ENCODE data around the gene SARS2.

SARS2 gene

DNA sequence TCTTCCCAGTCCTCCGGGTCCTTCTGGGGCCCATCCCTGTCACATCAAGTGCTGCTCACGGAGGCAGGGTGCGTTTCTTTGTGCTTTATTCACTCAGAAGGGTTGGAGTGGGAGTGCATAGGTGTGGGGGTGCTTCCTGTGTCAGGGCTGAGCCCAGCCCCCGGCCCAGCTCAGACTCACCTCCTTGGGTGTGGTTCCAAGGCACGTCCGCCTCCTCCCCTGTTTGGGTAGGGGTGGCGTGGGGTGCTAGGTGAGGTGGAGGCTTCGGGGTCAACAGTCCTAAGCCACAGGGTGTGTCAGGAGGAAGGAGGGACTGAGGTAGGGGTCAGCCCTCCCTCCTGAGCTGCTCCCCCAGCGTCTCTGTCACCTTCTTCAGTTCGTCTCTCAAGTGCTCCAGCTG, 21.7 kb downstream of the SARS2 start:
- no peaks in the 10 kb centered on the region for H3K9me3 ChIP-seq (ENCODE audit: control insufficient read depth, low read length)
- H3K27me3 ChIP-seq (ENCODE audit: control insufficient read depth, insufficient read depth, low read length): peaks cover 16% of the 10 kb centered on the region
- H3K36me3 ChIP-seq (ENCODE audit: control insufficient read depth, insufficient read depth, low read length): peaks cover 9% of the 10 kb centered on the region
- H3K4me3 ChIP-seq (ENCODE audit: low read length): no peak overlapping the region
- no peak overlapping the region for H3K9ac ChIP-seq (ENCODE audit: low read length)
- no peaks in the 10 kb centered on the region for H3K4me1 ChIP-seq (ENCODE audit: control insufficient read depth, insufficient read depth, low read length)

DNA sequence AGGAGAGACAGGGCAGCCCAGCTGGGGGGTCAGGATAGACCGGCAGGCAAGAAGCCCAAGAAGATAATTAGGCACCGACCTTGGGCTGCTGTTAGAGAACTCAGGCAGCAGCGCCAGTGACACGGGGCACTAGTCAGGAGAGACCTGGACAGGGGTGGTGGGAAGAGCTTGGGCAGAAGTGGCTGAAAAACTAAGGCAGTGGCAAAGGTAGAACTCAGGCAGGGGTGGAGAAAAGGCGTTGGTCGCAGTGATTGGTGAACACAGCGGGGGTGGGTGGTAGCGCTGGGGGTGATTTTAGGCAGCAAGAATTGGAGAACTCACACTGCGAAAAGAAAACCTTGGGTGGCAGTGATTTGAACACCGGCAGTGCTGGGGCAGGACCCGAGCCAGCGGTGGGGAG, 22.9 kb downstream of the SARS2 start:
- Histone ChIP-seq H3K27me3 (ENCODE audit: control insufficient read depth, insufficient read depth, low read length) (peaks cover 16% of the 10 kb centered on the region), H3K9me3 (ENCODE audit: control insufficient read depth, low read length) (no peaks in the 10 kb centered on the region), H3K4me1 (ENCODE audit: control insufficient read depth, insufficient read depth, low read length) (no peaks in the 10 kb centered on the region), H3K9ac (ENCODE audit: low read length) (no peak overlapping the region), H3K36me3 (ENCODE audit: control insufficient read depth, insufficient read depth, low read length) (peaks cover 9% of the 10 kb centered on the region), H3K4me3 (ENCODE audit: low read length) (no peak overlapping the region)

DNA sequence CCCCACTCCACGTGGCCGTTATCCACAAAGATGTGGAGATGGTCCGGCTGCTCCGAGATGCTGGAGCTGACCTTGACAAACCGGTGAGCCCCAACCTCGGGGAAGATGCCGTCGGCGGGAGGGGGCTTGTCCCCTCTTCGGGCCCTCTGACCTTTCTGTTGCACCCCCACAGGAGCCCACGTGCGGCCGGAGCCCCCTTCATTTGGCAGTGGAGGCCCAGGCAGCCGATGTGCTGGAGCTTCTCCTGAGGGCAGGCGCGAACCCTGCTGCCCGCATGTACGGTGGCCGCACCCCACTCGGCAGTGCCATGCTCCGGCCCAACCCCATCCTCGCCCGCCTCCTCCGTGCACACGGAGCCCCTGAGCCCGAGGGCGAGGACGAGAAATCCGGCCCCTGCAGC, 23.3 kb downstream of the SARS2 start:
- Histone ChIP-seq H3K4me1 (ENCODE audit: control insufficient read depth, insufficient read depth, low read length) (no peaks in the 10 kb centered on the region), H3K36me3 (ENCODE audit: control insufficient read depth, insufficient read depth, low read length) (peaks cover 9% of the 10 kb centered on the region), H3K9me3 (ENCODE audit: control insufficient read depth, low read length) (no peaks in the 10 kb centered on the region)

DNA sequence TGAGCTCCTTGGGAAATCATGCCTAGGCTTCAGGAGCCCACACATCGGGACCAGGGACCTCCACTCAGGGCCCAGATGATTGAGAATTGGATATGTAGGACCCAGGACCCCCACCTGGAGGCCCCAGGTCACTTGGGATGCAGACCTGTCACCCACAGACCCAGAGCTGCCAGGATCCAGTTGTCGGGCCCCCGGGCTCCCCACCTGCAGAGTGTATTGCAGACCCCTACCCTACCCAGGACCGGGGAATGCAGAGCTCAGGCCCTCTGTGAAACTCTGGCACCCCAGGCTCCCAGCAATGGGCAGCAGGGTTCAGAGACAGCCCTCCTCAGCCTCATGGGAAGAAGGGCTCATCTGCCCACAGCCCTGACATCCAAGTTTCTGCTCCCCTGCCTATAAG, 24.9 kb downstream of the SARS2 start:
- H3K9ac ChIP-seq (ENCODE audit: low read length): no peak overlapping the region
- no peak overlapping the region for H3K4me3 ChIP-seq (ENCODE audit: low read length)
- H3K27me3 ChIP-seq (ENCODE audit: control insufficient read depth, insufficient read depth, low read length): no peaks in the 10 kb centered on the region
- peaks cover 9% of the 10 kb centered on the region for H3K4me1 ChIP-seq (ENCODE audit: control insufficient read depth, insufficient read depth, low read length)
- peaks cover 9% of the 10 kb centered on the region for H3K36me3 ChIP-seq (ENCODE audit: control insufficient read depth, insufficient read depth, low read length)
- H3K9me3 ChIP-seq (ENCODE audit: control insufficient read depth, low read length): no peaks in the 10 kb centered on the region

More for the DNA sequence above, 23.3 kb downstream of the SARS2 start:
- H3K9ac ChIP-seq (ENCODE audit: low read length): no peak overlapping the region
- H3K27me3 ChIP-seq (ENCODE audit: control insufficient read depth, insufficient read depth, low read length): peaks cover 12% of the 10 kb centered on the region
- no peak overlapping the region for H3K4me3 ChIP-seq (ENCODE audit: low read length)

GRCh38 chr19:38904581-38905539, 25.7 kb downstream of the SARS2 start:
- Histone ChIP-seq H3K27me3 (ENCODE audit: control insufficient read depth, insufficient read depth, low read length) (no peaks in the 10 kb centered on the region), H3K36me3 (ENCODE audit: control insufficient read depth, insufficient read depth, low read length) (peaks cover 9% of the 10 kb centered on the region), H3K9me3 (ENCODE audit: control insufficient read depth, low read length) (no peaks in the 10 kb centered on the region), H3K4me3 (ENCODE audit: low read length) (no peak overlapping the region), H3K9ac (ENCODE audit: low read length) (no peak overlapping the region), H3K4me1 (ENCODE audit: control insufficient read depth, insufficient read depth, low read length) (peaks cover 9% of the 10 kb centered on the region)

DNA sequence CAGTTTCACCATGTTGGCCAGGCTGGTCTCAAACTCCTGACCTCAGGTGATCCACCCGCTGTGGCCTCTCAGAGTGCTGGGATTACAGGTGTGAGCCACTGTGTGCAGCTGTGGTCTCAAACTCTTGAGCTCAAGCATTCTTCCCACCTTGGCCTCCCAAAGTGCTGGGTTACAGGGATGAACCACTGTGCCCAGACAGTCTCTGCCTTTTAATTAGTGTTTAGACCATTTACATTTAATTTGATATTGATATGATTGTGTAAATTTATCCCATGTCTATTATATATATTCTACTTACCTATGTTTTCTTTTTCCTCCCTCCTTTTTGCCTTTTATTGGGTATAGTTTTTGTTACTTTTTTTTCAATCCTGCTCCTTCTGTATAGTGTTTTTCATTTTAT, 28.9 kb downstream of the SARS2 start:
- Histone ChIP-seq H3K4me3 (ENCODE audit: low read length) (no peak overlapping the region), H3K9ac (ENCODE audit: low read length) (no peak overlapping the region), H3K4me1 (ENCODE audit: control insufficient read depth, insufficient read depth, low read length) (peaks cover 19% of the 10 kb centered on the region), H3K27me3 (ENCODE audit: control insufficient read depth, insufficient read depth, low read length) (no peaks in the 10 kb centered on the region), H3K9me3 (ENCODE audit: control insufficient read depth, low read length) (no peaks in the 10 kb centered on the region), H3K36me3 (ENCODE audit: control insufficient read depth, insufficient read depth, low read length) (peaks cover 9% of the 10 kb centered on the region)

DNA sequence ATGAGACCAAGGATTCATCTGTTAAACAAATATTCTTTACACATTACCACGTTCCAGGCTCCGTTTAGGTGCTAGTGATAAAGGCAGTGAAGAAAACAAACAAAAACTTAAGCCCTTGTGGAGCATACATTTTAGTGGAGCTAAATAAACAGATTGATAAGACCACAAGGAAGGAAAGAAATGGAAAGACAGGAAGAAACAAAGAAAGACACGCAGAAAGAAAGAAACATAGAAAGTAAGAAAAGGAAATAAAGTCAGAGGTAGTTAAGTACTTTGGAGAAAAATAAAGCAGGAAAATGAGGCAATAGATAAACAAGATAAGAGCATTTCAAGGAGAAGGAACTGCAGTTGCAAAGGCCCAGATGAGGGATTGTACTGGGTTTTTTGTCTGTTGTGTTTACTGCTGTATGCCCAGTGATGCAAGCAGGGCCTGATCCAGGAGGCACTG, 29.8 kb downstream of the SARS2 start:
- no peak overlapping the region for H3K4me3 ChIP-seq (ENCODE audit: low read length)
- H3K9me3 ChIP-seq (ENCODE audit: control insufficient read depth, low read length): no peaks in the 10 kb centered on the region
- peaks cover 19% of the 10 kb centered on the region for H3K4me1 ChIP-seq (ENCODE audit: control insufficient read depth, insufficient read depth, low read length)
- peaks cover 9% of the 10 kb centered on the region for H3K36me3 ChIP-seq (ENCODE audit: control insufficient read depth, insufficient read depth, low read length)
- H3K9ac ChIP-seq (ENCODE audit: low read length): peak overlapping the region; percentile 88
- H3K27me3 ChIP-seq (ENCODE audit: control insufficient read depth, insufficient read depth, low read length): no peaks in the 10 kb centered on the region

GRCh38 chr19:38900202-38900629, 30.3 kb downstream of the SARS2 start:
- Histone ChIP-seq H3K9ac (ENCODE audit: low read length) (peak overlapping the region; percentile 88), H3K27me3 (ENCODE audit: control insufficient read depth, insufficient read depth, low read length) (no peaks in the 10 kb centered on the region), H3K36me3 (ENCODE audit: control insufficient read depth, insufficient read depth, low read length) (peaks cover 5% of the 10 kb centered on the region), H3K4me1 (ENCODE audit: control insufficient read depth, insufficient read depth, low read length) (peaks cover 19% of the 10 kb centered on the region), H3K9me3 (ENCODE audit: control insufficient read depth, low read length) (no peaks in the 10 kb centered on the region), H3K4me3 (ENCODE audit: low read length) (peak overlapping the region; percentile 89)

DNA sequence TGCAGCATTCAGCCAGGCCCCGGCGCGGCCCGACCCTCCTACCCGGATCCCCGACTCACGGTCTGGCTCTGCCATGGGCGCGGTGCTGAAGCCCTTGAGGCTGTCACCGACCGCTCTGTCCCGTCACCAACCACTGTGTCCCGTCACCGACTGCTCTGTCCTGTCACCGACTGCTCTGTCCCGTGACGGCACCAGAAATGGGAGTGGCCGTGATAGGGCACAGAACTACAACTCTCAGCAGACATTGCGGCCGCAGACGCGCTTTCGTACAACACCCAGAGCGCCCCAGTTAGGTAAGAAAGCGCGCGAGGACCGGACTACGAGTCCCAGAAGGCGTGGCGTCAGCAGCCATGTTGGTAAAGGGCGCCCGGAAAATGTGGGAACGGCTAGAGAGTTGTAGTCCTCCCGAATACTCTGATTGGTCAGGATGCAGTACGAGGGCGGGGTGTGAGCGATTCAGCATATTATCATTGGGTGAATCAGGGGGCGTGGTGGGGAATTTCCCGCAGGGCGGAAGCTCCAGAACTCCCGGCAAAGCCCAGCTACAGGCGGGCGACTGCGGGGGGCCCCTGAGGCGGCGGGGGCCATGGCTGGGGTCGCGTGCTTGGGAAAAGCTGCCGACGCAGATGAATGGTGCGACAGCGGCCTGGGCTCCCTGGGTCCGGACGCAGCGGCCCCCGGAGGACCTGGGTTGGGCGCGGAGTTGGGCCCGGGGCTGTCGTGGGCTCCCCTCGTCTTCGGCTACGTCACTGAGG, 30.9 kb downstream of the SARS2 start, which contains the start of the genes NFKBIB and SIRT2:
NFKBIB (plus strand) TSS at position 523 of the 755 bp plus-strand sequence; CDS start at position 587, 64 bp downstream.
SIRT2 (minus strand) TSS at position 172 of the 755 bp plus-strand sequence; CDS start at position 75, 97 bp downstream.
- Histone ChIP-seq H3K4me1 (ENCODE audit: control insufficient read depth, insufficient read depth, low read length) (peaks cover 19% of the 10 kb centered on the region), H3K9ac (ENCODE audit: low read length) (peak within 1 kb of the TSS; percentile 88), H3K27me3 (ENCODE audit: control insufficient read depth, insufficient read depth, low read length) (no peaks in the 10 kb centered on the region), H3K9me3 (ENCODE audit: control insufficient read depth, low read length) (no peaks in the 10 kb centered on the region), H3K4me3 (ENCODE audit: low read length) (peak within 1 kb of the TSS; percentile 89), H3K36me3 (ENCODE audit: control insufficient read depth, insufficient read depth, low read length) (no peaks in the 10 kb centered on the region)

DNA sequence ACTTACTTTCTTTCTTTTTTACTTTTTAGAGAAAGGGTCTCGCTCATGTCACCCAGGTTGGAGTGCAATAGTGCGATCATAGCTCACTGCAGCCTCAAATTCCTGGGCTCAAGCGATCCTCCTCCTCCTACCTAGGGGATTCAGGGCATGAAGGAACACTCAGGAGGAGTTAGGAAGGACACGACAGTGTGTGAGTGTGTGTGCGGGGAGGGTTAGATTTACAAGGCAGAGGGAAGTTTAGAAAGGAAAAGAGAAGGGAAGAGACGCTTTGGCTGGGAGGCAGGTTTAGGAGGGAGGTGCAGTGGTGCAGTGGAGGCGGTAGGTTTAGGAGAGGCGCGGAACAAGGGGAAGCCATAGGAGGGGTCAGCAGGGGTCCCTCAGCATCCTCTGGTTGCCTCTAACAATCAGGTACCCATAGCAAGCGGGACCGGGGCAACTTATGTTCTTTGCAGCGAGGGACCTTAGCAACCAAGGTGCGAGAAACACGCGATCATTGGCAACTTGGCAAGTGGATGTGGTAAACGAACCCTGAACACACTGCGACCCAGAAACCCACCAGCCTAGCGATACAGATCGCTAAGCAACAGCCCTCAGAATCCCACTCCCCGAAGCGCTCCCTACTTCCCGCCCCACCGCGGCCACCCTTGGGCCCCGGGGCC, 31.6 kb downstream of the SARS2 start:
- no peaks in the 10 kb centered on the region for H3K9me3 ChIP-seq (ENCODE audit: control insufficient read depth, low read length)
- no peaks in the 10 kb centered on the region for H3K36me3 ChIP-seq (ENCODE audit: control insufficient read depth, insufficient read depth, low read length)
- H3K9ac ChIP-seq (ENCODE audit: low read length): peak overlapping the region; percentile 83
- H3K4me1 ChIP-seq (ENCODE audit: control insufficient read depth, insufficient read depth, low read length): peaks cover 19% of the 10 kb centered on the region
- H3K4me3 ChIP-seq (ENCODE audit: low read length): peak overlapping the region; percentile 83
- H3K27me3 ChIP-seq (ENCODE audit: control insufficient read depth, insufficient read depth, low read length): no peaks in the 10 kb centered on the region

DNA sequence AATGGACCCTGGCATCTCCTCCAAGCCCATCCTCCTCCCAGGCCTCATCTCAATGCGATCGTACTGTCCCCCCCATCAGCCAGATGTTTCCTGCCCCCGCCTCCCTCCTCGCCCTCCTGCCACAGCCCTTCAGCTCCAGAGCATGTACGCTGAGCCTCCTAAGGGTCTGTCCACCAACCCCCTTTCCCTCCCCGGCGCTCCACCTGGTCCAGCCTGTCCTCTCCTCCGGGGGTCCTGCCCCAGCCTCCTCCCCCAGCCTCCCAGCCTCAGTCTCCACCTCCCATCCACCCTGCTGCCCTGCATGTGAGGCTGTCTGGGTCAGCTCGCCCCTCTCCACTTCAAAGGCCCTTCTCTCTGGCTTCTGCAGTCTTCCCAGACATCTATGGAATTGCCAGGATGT, 35.6 kb downstream of the SARS2 start:
- Histone ChIP-seq H3K36me3 (ENCODE audit: control insufficient read depth, insufficient read depth, low read length) (no peaks in the 10 kb centered on the region), H3K9ac (ENCODE audit: low read length) (no peak overlapping the region), H3K27me3 (ENCODE audit: control insufficient read depth, insufficient read depth, low read length) (no peaks in the 10 kb centered on the region), H3K4me1 (ENCODE audit: control insufficient read depth, insufficient read depth, low read length) (peaks cover 10% of the 10 kb centered on the region), H3K4me3 (ENCODE audit: low read length) (no peak overlapping the region), H3K9me3 (ENCODE audit: control insufficient read depth, low read length) (no peaks in the 10 kb centered on the region)

Measured in mucosa of stomach (tissue), 1 donor.